GM18858 (cell line): ENCODE measurements around the gene GALNT2.

ENCODE experiments used
- ATAC-seq: cut with Tn5 transposase; IDR thresholded peaks from one replicate; pipeline ENCODE4 v1.9.1; 2021; ENCODE audit not compliant: unreplicated experiment

GALNT2 gene

DNA sequence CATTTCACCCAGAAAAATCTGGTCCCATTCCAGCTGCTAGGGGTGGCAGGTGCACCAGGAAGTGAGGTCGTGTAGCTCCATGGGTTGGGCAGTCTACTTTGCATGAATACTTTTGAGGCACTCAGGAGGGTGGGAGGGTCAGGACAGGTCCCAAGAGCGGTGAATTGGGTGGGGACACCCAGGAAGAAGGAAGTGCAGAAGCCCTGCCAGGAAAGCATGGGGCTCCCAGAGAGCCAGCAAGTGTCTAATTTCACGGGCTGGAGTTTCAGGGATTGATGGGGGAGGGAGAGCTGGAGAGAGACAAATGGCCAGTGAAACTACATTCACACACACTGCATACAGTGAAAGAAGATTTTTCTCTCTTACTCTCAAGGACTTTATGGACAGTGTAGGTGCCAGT is 137.8 kb downstream of the GALNT2 start:
- no peak for ATAC-seq

DNA sequence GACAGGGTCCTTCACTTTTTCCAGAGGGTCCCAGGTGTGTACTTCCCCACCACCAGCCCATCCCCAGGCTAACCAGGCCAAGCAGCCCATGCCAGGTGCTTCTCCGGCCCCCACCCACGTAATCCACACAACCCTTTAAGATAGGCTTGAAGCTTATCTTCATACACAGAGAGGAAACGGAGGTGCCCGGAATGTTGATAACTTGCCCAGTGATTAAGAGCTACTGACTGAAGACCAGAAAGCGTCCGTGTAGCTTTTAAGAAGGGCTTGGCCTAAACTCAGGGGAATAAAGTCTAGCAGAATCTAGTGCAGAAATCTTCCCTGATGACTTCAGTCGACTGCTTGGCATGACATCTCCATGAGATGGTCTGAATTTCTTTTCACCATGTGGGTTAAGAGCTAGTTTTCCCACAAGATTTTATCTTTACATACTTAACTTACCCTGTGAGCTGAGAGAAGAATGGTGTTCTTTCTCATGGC is 138.7 kb downstream of the GALNT2 start:
- ATAC-seq, result no peak

DNA sequence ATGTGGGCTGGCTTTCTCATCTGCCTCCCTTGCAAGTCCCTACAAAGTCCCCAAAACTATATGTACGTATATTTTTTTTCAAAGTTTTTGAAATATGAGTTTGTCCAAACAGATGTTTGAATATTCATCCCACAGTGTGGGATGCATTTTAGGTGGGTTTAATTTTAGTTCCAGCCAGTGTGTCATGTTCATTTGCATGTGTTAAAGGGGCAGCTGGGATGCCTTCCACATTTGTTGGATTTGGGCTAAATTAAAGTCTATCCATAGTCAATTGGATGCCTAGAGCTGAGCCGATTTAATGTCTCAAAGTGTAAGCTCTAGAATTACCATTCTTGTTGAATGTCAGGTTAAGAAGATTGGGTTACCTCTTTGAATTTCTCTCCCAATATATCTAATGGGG is 139.2 kb downstream of the GALNT2 start:
- ATAC-seq, result no peak

DNA sequence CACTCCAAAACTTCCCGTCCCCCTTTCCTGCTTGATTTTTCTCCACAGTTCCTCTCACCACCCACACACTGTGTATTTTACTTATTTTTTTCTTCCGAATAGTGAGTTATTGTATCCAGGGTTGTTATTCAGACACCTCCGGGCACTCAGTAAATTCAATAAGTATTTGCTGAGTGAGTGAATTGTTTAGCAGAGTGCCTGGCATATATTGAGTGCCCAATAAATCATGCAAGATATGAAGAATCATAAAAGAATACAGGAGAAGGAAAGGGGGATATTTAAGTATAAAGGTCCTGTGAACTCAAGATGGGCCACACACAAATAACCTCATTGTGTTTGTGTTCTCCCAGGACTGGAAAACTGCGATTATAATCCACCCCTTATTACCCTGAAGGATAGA is 139.9 kb downstream of the GALNT2 start:
- ATAC-seq, result no peak

DNA sequence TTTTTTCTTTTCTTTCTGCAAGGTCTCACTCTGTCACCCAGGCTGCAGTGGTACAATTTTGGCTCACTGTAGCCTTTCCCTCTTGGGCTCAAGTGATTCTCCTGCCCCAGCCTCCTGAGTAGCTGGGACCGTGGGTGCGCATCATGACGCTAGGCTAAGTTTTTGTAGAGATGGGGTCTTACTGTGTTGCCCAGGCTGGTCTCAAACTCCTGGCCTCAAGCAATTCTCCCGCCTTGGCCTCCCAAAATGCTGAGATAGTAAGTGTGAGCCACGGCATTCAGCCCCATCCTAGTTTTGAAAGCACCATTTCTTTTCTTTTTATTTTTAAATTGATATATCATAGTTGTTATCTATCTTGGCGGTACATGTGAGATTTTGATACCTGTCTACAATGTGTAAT is 140.6 kb downstream of the GALNT2 start:
- no peak for ATAC-seq

DNA sequence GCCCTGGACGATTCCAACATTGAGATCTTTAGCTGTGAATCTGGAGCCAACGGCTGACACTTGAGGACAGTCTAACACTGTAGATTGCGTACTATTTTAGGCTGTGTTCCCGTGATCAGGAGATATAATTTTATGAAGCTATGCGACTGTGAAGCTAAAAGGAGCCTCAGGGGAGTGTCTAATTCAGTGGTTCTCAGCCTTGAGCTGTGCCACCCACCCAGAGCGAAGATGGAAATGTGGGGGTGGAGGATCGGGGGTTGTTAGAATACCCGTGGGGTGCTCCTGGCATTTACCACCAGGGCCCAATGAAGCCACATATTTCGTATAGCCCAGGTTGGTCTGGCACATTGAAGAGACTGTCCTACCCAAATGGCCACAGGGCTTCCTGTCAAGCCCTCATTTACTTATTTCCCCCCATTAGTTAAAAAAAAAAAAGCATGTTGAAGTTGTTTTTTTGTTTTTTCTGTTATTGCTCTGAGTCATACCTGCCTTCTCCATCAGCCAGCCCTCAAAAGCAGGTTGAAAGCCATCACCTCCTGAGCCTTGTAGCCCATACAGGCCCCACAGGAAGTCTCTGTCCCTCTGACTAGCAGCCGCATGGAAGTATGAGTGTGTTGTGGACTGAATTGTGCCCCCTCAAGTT is 141.7 kb downstream of the GALNT2 start:
- peak; percentile 41 for ATAC-seq

DNA sequence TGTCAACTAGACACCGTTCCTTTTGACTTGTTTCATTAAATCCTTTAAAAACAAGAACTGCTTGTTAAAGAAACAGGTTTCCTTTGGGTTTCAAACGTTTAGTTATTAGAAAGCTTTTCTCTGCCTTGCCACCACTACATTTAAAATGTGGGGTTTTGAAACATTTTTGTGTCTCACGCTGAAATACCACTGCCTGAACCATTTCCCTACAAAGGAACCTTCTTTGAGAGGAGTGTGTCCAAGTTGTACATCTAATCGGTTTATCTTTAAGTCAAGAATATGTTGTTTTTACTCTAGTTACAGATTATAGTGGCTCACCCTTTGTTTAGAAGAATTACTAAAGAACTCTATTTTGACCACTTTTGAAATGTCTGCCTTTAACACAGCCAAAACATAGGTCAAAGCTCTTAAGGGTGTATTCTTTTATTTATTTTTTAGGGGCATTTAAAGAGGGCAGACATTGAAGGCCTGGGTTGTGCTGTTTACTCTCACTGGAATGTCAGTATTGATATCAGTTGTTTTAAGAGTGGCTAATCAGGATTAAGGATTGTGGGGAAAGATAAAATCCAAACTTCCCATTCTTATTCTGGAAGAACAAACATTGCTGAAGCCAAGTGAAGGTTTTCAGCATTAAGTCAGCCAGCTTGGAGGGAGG is 143.4 kb downstream of the GALNT2 start:
- ATAC-seq, result no peak

DNA sequence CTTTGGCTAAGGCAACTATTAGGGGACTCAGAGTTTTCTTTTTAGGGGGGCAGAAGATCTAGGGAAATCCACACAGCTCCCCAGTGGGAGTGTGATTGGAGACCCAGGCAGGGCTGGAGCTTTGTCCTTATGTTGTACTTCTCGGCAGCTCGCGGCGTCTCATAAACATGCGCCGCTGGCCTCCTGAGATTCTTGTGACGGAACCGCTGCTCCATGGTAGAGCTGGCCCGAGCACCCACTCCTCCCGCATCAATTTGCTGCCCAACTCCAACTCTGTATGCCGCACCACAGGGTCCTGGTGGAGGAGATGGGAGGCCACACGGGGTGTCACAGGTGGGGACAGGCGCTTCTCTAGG is 143.9 kb downstream of the GALNT2 start:
- ATAC-seq, result no peak

DNA sequence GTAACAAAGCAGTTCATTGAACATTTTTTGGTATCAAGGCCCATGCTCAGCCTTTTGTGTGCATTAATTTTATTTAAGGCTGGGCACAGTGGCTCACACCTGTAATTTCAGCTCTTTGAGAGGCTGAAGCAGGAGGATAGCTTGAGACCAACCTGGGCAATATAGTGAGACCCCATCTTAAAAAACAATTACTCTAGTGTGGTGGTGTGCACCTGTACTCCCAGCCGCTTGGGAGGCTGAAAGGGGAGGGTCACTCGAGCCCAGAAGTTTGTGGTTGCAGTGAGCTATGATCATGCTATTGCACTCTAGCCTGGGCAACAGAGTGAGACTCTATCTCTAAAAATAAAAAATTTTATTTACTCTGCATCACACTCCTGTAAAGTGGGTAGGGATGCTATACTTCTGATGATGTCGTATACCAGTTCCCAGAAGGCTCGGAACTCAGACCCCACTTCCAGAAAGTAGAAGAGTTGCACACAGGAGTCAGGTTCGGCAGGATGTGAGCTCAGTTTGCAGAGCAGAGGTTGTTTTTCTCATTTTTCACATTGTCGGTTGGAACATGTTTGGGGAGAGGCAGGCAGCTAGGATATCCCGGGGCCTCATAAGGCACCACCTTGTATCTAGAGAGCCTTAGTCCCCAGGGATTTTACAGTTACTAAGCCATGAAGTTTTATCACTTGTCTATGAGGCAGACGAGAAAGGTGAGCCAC is 144.6 kb downstream of the GALNT2 start:
- ATAC-seq, result no peak

DNA sequence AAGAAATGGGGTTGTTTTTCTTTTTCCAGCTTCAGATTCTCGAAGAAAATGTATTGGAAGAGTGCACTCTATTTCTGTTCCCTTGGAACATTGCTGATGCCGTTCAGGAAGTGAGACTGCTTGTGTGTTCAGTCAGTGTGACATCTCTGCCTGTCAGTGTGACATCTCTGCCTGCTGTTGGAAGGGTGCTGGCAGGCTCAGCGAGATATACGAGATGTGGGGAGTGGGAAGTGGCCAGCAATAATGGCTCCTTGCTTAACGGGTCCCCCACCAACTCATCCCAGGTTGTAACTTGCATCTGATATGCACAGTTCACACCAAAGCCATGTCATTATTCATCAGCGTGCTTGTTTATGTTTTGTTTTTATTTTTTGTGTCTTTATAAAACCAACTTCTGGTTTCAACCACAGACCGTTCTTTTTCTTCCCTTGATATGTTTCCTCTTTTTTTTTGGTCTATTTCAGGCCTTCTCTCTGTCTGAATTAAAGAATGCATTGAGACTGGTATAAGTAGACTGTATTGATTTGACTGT is 145.4 kb downstream of the GALNT2 start:
- ATAC-seq, result no peak

DNA sequence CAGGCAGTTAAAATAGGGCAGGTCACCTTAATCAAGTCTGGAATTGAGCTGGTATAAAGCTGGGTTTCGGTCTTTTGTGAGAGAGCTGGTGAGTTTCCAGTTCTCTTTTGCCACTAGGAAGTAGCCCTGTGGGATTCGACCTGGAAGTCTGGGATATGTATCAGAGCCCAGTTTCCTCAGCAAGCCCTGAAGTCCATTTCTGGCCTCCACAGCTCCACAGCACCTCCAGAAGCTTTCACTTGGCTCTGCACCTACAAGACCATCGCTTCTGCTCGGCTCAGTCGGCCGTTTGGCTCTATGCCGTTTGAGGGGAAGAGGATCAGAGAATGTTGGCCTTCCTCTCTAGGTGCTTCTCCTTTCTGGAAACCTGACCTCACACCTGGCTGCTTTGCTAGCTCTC is 148.0 kb downstream of the GALNT2 start:
- ATAC-seq, result no peak

DNA sequence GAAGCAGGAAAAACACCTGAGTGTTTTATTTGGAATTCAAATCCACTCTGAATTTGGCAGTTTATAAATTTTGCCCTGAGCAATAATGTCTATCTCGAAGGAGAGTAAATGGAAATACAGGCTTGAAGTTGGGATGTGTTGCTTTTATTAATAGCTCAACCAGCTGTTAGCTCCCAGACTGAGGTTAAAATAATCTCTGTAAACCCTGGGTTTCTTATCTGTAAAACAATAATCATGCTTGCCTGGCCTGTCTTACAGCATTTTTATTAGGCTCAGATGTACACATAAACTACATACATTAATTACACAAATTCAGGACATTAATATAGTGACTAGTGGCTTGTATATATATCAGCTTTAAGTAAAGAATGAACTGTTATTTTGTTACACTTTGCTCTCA is 148.5 kb downstream of the GALNT2 start:
- no peak for ATAC-seq

DNA sequence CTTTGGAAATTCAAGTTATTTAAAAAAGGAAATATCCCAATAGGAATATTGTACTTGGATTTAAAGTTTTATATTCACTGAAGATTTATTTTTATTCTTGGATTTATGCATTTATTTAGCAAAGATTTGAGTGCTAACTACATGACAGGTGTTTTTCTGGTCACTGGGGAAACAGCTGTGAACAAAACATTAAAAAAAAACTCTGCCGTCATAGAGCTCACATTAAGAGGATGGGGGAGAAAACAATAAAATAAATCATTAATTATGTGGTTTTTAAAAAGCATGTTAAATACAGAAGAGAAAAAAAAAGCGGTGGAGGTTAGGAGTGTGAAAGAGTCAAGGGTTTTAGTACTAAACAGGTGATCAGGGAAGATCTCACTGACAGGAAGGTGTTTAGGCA is 149.9 kb downstream of the GALNT2 start:
- no peak for ATAC-seq

DNA sequence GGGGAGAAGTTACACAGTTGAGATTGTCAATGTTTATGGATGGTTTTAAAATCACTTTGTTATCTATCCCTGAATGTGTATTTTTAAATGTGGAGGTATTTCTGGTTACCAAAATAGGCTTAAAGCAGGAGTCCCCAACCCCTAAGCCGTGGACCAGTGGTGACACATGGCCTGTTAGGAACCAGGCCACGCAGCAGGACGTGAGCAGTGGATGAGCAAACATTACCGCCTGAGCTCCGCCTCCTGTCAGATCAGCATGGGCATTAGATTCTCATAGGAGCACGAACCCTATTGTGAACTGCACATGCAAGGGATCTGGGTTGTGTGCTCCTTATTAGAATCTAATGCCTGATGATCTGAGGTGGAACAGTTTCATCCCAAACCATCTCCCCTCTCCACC is 151.6 kb downstream of the GALNT2 start:
- ATAC-seq, result no peak

DNA sequence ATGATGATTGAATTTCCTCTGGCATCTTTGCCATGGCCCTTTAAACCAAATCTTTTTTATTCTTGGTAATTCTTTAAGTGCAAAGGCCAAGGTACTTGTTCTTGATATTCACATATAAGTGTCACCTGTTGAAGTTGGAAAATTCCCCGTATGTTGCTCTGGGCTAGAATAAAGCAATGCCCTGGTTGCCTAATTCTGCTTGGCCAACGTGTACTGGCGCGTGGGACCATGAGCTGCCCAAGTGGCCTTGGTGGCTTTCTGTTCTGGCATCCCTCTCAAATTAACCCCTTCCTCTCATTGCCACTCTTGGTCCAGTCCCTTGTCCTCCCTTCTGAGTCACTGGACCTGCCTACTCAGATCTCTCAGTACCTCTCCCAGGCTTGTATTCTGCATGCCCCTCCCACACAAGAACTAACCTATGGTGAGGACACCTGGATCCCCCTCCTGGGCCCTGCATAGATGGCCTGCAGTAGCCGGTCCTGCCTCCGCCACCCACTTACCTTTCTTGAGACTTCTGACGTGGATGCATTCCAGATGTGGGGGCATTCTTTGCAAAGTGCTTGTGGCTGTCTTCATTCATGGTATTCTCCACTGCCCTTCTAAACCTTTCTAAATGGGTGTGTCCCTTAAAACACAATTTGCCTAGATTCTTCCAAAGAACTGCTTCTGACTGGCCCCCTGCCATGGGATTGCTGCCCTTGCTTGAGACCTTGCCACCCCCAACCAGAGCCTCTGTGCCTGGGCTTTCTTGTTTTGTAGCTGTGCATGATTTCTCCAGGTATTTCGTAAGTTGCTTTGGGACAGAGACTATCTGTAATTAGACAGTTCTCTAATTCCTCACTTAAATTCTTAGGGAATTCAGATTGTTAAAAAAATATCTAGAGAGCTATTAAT is 152.4 kb downstream of the GALNT2 start:
- ATAC-seq, result no peak

DNA sequence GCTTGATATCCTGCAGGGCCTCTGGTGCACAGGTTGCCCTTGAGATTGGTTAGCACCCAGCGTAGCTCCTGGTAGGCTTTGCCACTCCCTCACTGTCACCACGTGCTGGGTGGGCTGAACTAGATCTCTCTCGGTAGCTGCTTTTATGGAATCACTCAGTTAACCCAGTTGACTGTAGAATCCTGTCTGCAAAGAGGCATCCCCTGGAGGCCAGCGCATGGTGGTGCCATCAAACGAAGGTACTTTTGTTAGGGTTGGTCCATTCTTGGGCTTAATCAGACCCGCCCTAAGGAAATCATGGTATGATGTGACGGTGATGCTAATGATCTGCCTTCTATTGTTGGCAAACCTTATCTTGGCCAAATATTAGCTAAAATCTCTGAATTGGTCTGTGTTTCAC is 153.4 kb downstream of the GALNT2 start:
- ATAC-seq, result no peak

DNA sequence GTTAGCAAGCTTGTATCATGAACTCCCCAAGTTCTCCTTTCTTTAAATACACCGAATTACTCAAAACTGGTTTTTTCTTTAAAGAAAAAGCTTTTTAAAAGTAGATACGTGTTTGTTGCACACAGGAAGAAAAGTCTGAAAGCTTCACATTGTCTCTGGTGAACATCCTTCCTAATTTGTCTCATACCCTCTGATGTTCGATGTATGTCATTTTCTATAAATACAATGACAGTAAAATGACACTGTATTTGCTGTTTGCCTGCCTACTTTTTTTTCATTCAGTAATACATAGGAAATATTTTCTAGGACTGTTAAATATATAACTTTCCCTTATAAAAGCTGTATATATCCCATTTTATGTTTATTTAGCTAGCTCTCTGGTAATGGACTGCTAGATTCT is 153.9 kb downstream of the GALNT2 start:
- ATAC-seq, result no peak

DNA sequence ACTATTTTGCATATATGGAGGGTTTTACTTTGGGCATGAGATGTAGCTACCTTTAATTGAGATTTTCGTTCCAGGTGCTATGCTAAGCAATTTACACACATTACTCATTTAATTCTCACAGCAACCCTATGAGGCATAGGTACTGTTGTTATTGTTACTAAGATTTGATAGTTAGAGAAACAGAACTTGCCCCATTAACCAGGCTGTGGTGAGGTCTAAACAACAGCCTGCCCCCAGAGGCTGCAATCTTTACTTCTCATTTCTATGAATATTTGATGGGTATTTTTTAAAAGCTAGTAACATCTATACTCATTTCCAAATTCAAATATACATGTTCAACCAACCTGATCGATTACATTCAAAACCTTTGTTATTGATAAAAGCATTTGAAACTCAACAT is 155.6 kb downstream of the GALNT2 start:
- ATAC-seq, result no peak

DNA sequence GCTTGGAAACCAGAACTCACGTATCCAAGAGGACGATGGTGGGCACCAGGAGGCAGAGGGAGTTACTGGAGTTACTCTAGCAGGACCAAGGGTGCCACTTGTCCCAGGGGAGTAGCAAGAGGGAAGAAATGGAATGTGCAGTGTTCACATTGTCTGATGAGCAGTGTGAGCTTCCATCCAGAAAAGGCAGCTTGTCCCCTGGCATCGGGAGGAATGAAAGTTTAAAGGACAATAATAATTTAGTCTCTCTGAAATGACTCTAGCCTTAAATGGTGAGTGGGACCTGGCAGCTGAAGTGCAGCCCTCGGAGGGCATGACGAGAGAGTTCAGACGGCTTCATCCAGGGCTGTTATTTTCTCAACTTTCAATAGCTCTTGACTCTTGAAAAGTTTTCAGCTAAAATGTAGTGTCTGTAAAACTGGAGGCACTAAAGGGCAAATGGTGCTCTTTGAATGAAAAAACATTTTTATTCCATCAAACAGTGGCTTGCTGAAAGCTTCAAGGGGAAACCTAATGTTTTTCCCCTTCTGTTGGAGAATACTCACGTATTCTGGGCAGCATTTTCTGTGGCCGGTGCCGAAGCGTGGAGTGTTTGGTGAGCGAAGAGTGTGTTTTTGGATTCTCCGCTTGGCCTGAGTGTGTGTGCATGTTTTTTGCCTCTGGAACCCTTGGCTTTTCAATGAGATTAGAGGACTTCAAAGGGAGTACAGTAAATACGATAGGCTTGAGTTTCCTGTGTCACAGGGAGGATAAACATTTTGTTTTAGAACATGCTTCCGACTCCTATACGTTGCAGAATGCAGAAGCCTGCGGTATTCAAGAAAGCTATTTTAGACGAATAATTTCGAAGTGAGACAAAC is 157.3 kb downstream of the GALNT2 start:
- ATAC-seq, result no peak
